Activated naive CD4-positive, alpha-beta T cell treated with anti-CD3 and anti-CD28 coated beads for 36 hours (primary cell): ENCODE data around the gene MYL7. TPM values are rescaled to one million over a fixed set of nuclear protein-coding genes. Genes with fewer than 3 reads are reported as not detected.

Source experiments
- CTCF ChIA-PET: fragments of 350-600 bp; sonication (Branson Sonifier 250); formaldehyde crosslinking; loops from one replicate; lab custom pipeline; 2021; ENCODE audit warnings: antibody characterized with exemption; lab: Charles Lee
- DNase-seq: peaks from one replicate; pipeline ENCODE4 v3.0.0-alpha.2; 2020
- H3K27ac Mint-ChIP-seq: one replicate; pipeline ENCODE4 v1.8.0; 2021; ENCODE audit warnings: mild to moderate bottlenecking, mixed read lengths
- H3K27me3 Mint-ChIP-seq: one replicate; pipeline ENCODE4 v1.8.0; 2021; ENCODE audit warnings: low read depth, mixed read lengths
- H3K36me3 Mint-ChIP-seq: one replicate; pipeline ENCODE4 v1.8.0; 2021; ENCODE audit warnings: low read depth, mixed read lengths
- H3K4me1 Mint-ChIP-seq: one replicate; pipeline ENCODE4 v1.8.0; 2021; ENCODE audit warnings: low read depth, mixed read lengths
- H3K4me3 Mint-ChIP-seq: one replicate; pipeline ENCODE4 v1.8.0; 2021; ENCODE audit warnings: mild to moderate bottlenecking, moderate library complexity, mixed read lengths
- H3K9me3 Mint-ChIP-seq: one replicate; pipeline ENCODE4 v1.8.0; 2021; ENCODE audit warnings: mixed read lengths
- intact Hi-C: fragments of 100-400 bp; cut with micrococcal nuclease; formaldehyde crosslinking; loops from one replicate; pipeline ENCODE4 v1.15.1; 2023
- total RNA-seq, 2 experiments: library from RNA; stranded (reverse); gene quantifications; one replicate each; pipeline ENCODE4 v1.2.3, GENCODE V29; 2021

The MYL7 gene
- total RNA-seq, 2 experiments from 2014 or later, result not detected

GRCh38 chr7:44108768-44109750 is 32.1 kb downstream of the MYL7 start:
- Mint-ChIP-seq H3K9me3 (no peaks in the 10 kb centered on the region), H3K27ac (no peak overlapping the region), H3K4me1 (peaks cover 14% of the 10 kb centered on the region), H3K27me3 (no peaks in the 10 kb centered on the region), H3K4me3 (no peak overlapping the region), H3K36me3 (peaks cover 14% of the 10 kb centered on the region)
- intact Hi-C loops, result no loop called here
- DNase-seq, result no peak
- CTCF ChIA-PET, result interaction anchor here (0.7 kb wide), 1 partner anchor 11 kb away, joined by 4 read pairs; no protein-coding TSS in a partner anchor

- Mint-ChIP-seq H3K36me3 (peaks cover 7% of the 10 kb centered on the region), H3K4me1 (peaks cover 14% of the 10 kb centered on the region), H3K4me3 (no peak overlapping the region), H3K27ac (no peak overlapping the region), H3K9me3 (no peaks in the 10 kb centered on the region), H3K27me3 (no peaks in the 10 kb centered on the region)
- DNase-seq, result no peak
- intact Hi-C loops, result no loop called here
- CTCF ChIA-PET, result no interaction called here
Observed at GRCh38 chr7:44107961-44108767, 33.0 kb downstream of the MYL7 start.

GRCh38 chr7:44107116-44107960 is 33.8 kb downstream of the MYL7 start:
- Mint-ChIP-seq H3K27ac (no peak overlapping the region), H3K9me3 (no peaks in the 10 kb centered on the region), H3K4me1 (peaks cover 14% of the 10 kb centered on the region), H3K4me3 (no peak overlapping the region), H3K27me3 (no peaks in the 10 kb centered on the region), H3K36me3 (peaks cover 2% of the 10 kb centered on the region)
- CTCF ChIA-PET, result interaction anchor here (0.8 to 1.1 kb wide), 2 partner anchors 13 to 94 kb away, joined by 3 read pairs; no protein-coding TSS in a partner anchor
- intact Hi-C loops, result no loop called here
- DNase-seq, result no peak

GRCh38 chr7:44106311-44107065 is 34.6 kb downstream of the MYL7 start:
- H3K4me3 Mint-ChIP-seq, result no peak overlapping the region
- no peak for DNase-seq
- CTCF ChIA-PET, result interaction anchor here (0.8 to 1.1 kb wide), 3 partner anchors 9 to 95 kb away, joined by 3 to 5 read pairs (median 3); no protein-coding TSS in a partner anchor
- no peaks in the 10 kb centered on the region for H3K36me3 Mint-ChIP-seq
- intact Hi-C loops, result no loop called here
- H3K9me3 Mint-ChIP-seq, result no peaks in the 10 kb centered on the region
- peaks cover 14% of the 10 kb centered on the region for H3K4me1 Mint-ChIP-seq
- no peaks in the 10 kb centered on the region for H3K27me3 Mint-ChIP-seq
- no peak overlapping the region for H3K27ac Mint-ChIP-seq

GRCh38 chr7:44105832-44106231 is 35.3 kb downstream of the MYL7 start:
- no peaks in the 10 kb centered on the region for H3K9me3 Mint-ChIP-seq
- intact Hi-C loops, result no loop called here
- no peaks in the 10 kb centered on the region for H3K36me3 Mint-ChIP-seq
- peak overlapping the region; percentile 68 for H3K4me3 Mint-ChIP-seq
- CTCF ChIA-PET, result interaction anchor here (1.0 kb wide), 1 partner anchor 8 kb away, joined by 5 read pairs; no protein-coding TSS in a partner anchor
- H3K4me1 Mint-ChIP-seq, result peaks cover 14% of the 10 kb centered on the region
- DNase-seq, result no peak
- H3K27me3 Mint-ChIP-seq, result no peaks in the 10 kb centered on the region
- H3K27ac Mint-ChIP-seq, result peak overlapping the region; percentile 2

GRCh38 chr7:44104860-44105771 is 36.0 kb downstream of the MYL7 start:
- Mint-ChIP-seq H3K9me3 (no peaks in the 10 kb centered on the region), H3K36me3 (no peaks in the 10 kb centered on the region), H3K4me1 (peaks cover 14% of the 10 kb centered on the region), H3K4me3 (peak overlapping the region; percentile 68), H3K27me3 (no peaks in the 10 kb centered on the region), H3K27ac (no peak overlapping the region)
- DNase-seq, result no peak
- intact Hi-C loops, result no loop called here
- CTCF ChIA-PET, result interaction anchor here (0.6 to 1.0 kb wide), 3 partner anchors 7 to 131 kb away, joined by 3 to 5 read pairs (median 3); no protein-coding TSS in a partner anchor

- H3K36me3 Mint-ChIP-seq, result no peaks in the 10 kb centered on the region
- DNase-seq, result peak; percentile 59
- H3K9me3 Mint-ChIP-seq, result no peaks in the 10 kb centered on the region
- peak within 1 kb of the TSS; percentile 68 for H3K4me3 Mint-ChIP-seq
- CTCF ChIA-PET, result interaction anchor here (0.6 to 0.8 kb wide), 2 partner anchors 27 to 130 kb away, joined by 3 read pairs; no protein-coding TSS in a partner anchor
- intact Hi-C loops, result no loop called here
- H3K4me1 Mint-ChIP-seq, result peaks cover 14% of the 10 kb centered on the region
- H3K27ac Mint-ChIP-seq, result no peak within 1 kb of the TSS
- H3K27me3 Mint-ChIP-seq, result no peaks in the 10 kb centered on the region
Observed at GRCh38 chr7:44103923-44104859, 36.9 kb downstream of the MYL7 start, which contains the start of gene AEBP1. Gene AEBP1 (plus strand): TSS chr7:44104345. CDS start chr7:44104666, 321 bp downstream.

- Mint-ChIP-seq H3K36me3 (no peaks in the 10 kb centered on the region), H3K27ac (no peak overlapping the region), H3K27me3 (no peaks in the 10 kb centered on the region), H3K9me3 (no peaks in the 10 kb centered on the region), H3K4me1 (peaks cover 14% of the 10 kb centered on the region), H3K4me3 (peak overlapping the region; percentile 49)
- no peak for DNase-seq
- CTCF ChIA-PET, result no interaction called here
- intact Hi-C loops, result no loop called here
Observed at GRCh38 chr7:44103566-44103922, 37.6 kb downstream of the MYL7 start.

GRCh38 chr7:44102846-44103565 is 38.1 kb downstream of the MYL7 start:
- peaks cover 14% of the 10 kb centered on the region for H3K4me1 Mint-ChIP-seq
- no peaks in the 10 kb centered on the region for H3K36me3 Mint-ChIP-seq
- DNase-seq, result no peak
- no peaks in the 10 kb centered on the region for H3K27me3 Mint-ChIP-seq
- no peak overlapping the region for H3K27ac Mint-ChIP-seq
- H3K4me3 Mint-ChIP-seq, result peak overlapping the region; percentile 49
- H3K9me3 Mint-ChIP-seq, result no peaks in the 10 kb centered on the region
- CTCF ChIA-PET, result no interaction called here
- intact Hi-C loops, result no loop called here
